Endodermal cell (in vitro differentiated cells): ENCODE measurements around the gene SCN8A. TPM values are rescaled to one million over a fixed set of nuclear protein-coding genes. Genes with fewer than 3 reads are reported as not detected.
"Not testable (repeated sequence)": the region's sequence is repeated elsewhere in the genome, so short reads cannot be mapped to it uniquely, and the experiment has no call there.

Experiments
- DNase-seq: peaks from one replicate; pipeline ENCODE4 v3.0.0-alpha.2; 2017
- H3K27ac ChIP-seq: 2 replicates; pipeline ENCODE4 v1.5.1; 2013; ENCODE audit warnings: mild to moderate bottlenecking, low read depth, low read length, moderate library complexity
- H3K27me3 ChIP-seq: 2 replicates; pipeline ENCODE4 v1.6.1; 2013; ENCODE audit warnings: mild to moderate bottlenecking, low read length, moderate library complexity; ENCODE audit not compliant: insufficient read depth, control insufficient read depth, poor library complexity, severe bottlenecking
- H3K36me3 ChIP-seq: 2 replicates; pipeline ENCODE4 v1.7.0; 2013; ENCODE audit warnings: mild to moderate bottlenecking, low read length, moderate library complexity; ENCODE audit not compliant: control insufficient read depth, insufficient read depth
- H3K4me1 ChIP-seq: one replicate; pipeline ENCODE4 v1.7.0; 2013; ENCODE audit warnings: low read length; ENCODE audit not compliant: control insufficient read depth, insufficient read depth
- H3K4me3 ChIP-seq: 2 replicates; pipeline ENCODE4 v1.5.1; 2013; ENCODE audit warnings: mild to moderate bottlenecking, low read length, moderate library complexity
- H3K9ac ChIP-seq: 2 replicates; pipeline ENCODE4 v1.6.1; 2013; ENCODE audit warnings: mild to moderate bottlenecking, low read length, moderate library complexity; ENCODE audit not compliant: poor library complexity, severe bottlenecking; ENCODE audit errors: extremely low read depth
- H3K9me3 ChIP-seq: 2 replicates; pipeline ENCODE4 v1.6.1; 2013; ENCODE audit warnings: mild to moderate bottlenecking, low read length, moderate library complexity; ENCODE audit not compliant: control insufficient read depth
- H3K27ac Mint-ChIP-seq: 2 replicates; pipeline ENCODE4 v1.8.0; 2020; ENCODE audit warnings: mixed read lengths
- H3K27me3 Mint-ChIP-seq: 2 replicates; pipeline ENCODE4 v1.8.0; 2021; ENCODE audit warnings: mild to moderate bottlenecking, mixed read lengths; ENCODE audit not compliant: insufficient read depth
- H3K36me3 Mint-ChIP-seq: 2 replicates; pipeline ENCODE4 v1.8.0; 2020; ENCODE audit warnings: low read depth, mixed read lengths
- H3K4me1 Mint-ChIP-seq: 2 replicates; pipeline ENCODE4 v1.8.0; 2020; ENCODE audit warnings: mixed read lengths
- H3K4me3 Mint-ChIP-seq: 2 replicates; pipeline ENCODE4 v1.8.0; 2020; ENCODE audit warnings: mild to moderate bottlenecking, moderate library complexity, mixed read lengths
- H3K9me3 Mint-ChIP-seq: 2 replicates; pipeline ENCODE4 v1.8.0; 2020; ENCODE audit warnings: mild to moderate bottlenecking, mixed read lengths
- CTCF ChIP-seq: fragments of 200-600 bp; sonication (generic); conservative IDR thresholded peaks from 2 replicates; pipeline ENCODE4 v1.5.0; 2021; ENCODE audit warnings: antibody characterized with exemption, mild to moderate bottlenecking
- WGBS, 2 experiments: methylation state at CpG; one replicate each; pipeline versions ENCODE4 v1.1.5 to v1.1.7; 2013; ENCODE audit warnings: missing lambda C conversion rate in 2 of 2, mixed read lengths in 1 of 2; ENCODE audit not compliant: insufficient coverage in 1 of 2, insufficient read length in 1 of 2; 5-methylcytosine and 5-hydroxymethylcytosine counted together
- total RNA-seq, 2 donors: library from RNA; stranded (reverse); fragmentation: NEBNext Ultra II Directional in 1 of 2; extraction: Animal tissue kit (Norgen Biotek cat#: 25700) in 1 of 2; gene quantifications; 2 replicates in 1 of 2; 3 replicates in 1 of 2; pipeline ENCODE4 v1.2.1, GENCODE V29; 2021

The SCN8A gene
- total RNA-seq, 2 donors from 2014 or later: 9.5 to 9.7 TPM

- Histone ChIP-seq H3K4me3 (no peak overlapping the region), H3K4me1 (no peaks in the 10 kb centered on the region), H3K9ac (no peak overlapping the region), H3K36me3 (no peaks in the 10 kb centered on the region), H3K27me3 (no peaks in the 10 kb centered on the region), H3K9me3 (peaks cover 33% of the 10 kb centered on the region), H3K27ac (no peak overlapping the region)
- WGBS, 2 experiments: 99 to 100% methylated on average over 4 to 5 of the region's 5 CpGs
- Mint-ChIP-seq H3K27ac (no peak overlapping the region), H3K4me1 (peaks cover 5% of the 10 kb centered on the region), H3K4me3 (no peak overlapping the region), H3K9me3 (peaks cover 30% of the 10 kb centered on the region), H3K36me3 (peaks cover 14% of the 10 kb centered on the region), H3K27me3 (no peaks in the 10 kb centered on the region)
- no peak for TF ChIP-seq CTCF
- DNase-seq: no peak
These were observed 48.3 kb downstream of the SCN8A start for GRCh38 chr12:51639361-51639760.

GRCh38 chr12:51642286-51642685, 51.3 kb downstream of the SCN8A start:
- no peak overlapping the region for H3K9ac ChIP-seq
- no peak overlapping the region for H3K4me3 ChIP-seq
- H3K36me3 ChIP-seq: no peaks in the 10 kb centered on the region
- Mint-ChIP-seq H3K27ac (no peak overlapping the region), H3K9me3 (peaks cover 19% of the 10 kb centered on the region), H3K36me3 (peaks cover 17% of the 10 kb centered on the region), H3K4me3 (no peak overlapping the region), H3K4me1 (peaks cover 5% of the 10 kb centered on the region), H3K27me3 (no peaks in the 10 kb centered on the region)
- H3K9me3 ChIP-seq: peaks cover 22% of the 10 kb centered on the region
- no peaks in the 10 kb centered on the region for H3K27me3 ChIP-seq
- H3K4me1 ChIP-seq: no peaks in the 10 kb centered on the region
- no peak for TF ChIP-seq CTCF
- H3K27ac ChIP-seq: no peak overlapping the region
- no peak for DNase-seq

- H3K9ac ChIP-seq: no peak overlapping the region
- H3K4me1 ChIP-seq: no peaks in the 10 kb centered on the region
- H3K4me3 ChIP-seq: no peak overlapping the region
- WGBS, 2 experiments: 100% methylated on average over 1 of the region's 1 CpG; no CpG with 5 or more reads in 1 of the 2 experiments
- Mint-ChIP-seq H3K27me3 (no peaks in the 10 kb centered on the region), H3K27ac (no peak overlapping the region), H3K36me3 (peaks cover 13% of the 10 kb centered on the region), H3K4me3 (no peak overlapping the region), H3K9me3 (peaks cover 17% of the 10 kb centered on the region), H3K4me1 (peaks cover 5% of the 10 kb centered on the region)
- no peak for DNase-seq
- no peak overlapping the region for H3K27ac ChIP-seq
- TF ChIP-seq CTCF: no peak
- no peaks in the 10 kb centered on the region for H3K36me3 ChIP-seq
- H3K27me3 ChIP-seq: no peaks in the 10 kb centered on the region
- peaks cover 19% of the 10 kb centered on the region for H3K9me3 ChIP-seq
These were observed 52.9 kb downstream of the SCN8A start for GRCh38 chr12:51643951-51644350.

- not testable (repeated sequence) for H3K27ac Mint-ChIP-seq, DNase-seq, H3K27me3 Mint-ChIP-seq, H3K9ac ChIP-seq, H3K36me3 ChIP-seq, H3K4me3 Mint-ChIP-seq, H3K4me1 Mint-ChIP-seq, H3K27me3 ChIP-seq, H3K27ac ChIP-seq, H3K4me1 ChIP-seq, H3K4me3 ChIP-seq
- peaks cover 26% of the 10 kb centered on the region for H3K9me3 ChIP-seq
- peaks cover 24% of the 10 kb centered on the region for H3K9me3 Mint-ChIP-seq
- H3K36me3 Mint-ChIP-seq: peaks cover 20% of the 10 kb centered on the region
- 98% methylated on average over 12 of the region's 23 CpGs; no CpG with 5 or more reads in 1 of the 2 experiments for WGBS, 2 experiments
These were observed 53.7 kb downstream of the SCN8A start for GRCh38 chr12:51644691-51645090.
